Measurements from ENCODE around the gene RTL10. TPM values are rescaled to one million over a fixed set of nuclear protein-coding genes. Genes with fewer than 3 reads are reported as not detected.
A peak's percentile ranks its signal among the peaks of the same experiment; 100 is the strongest.

The RTL10 gene
- total and polyA plus RNA-seq, 2 of the 13 experiments (the other 11 are each of a cell fraction or from before 2014, with no cell fraction given): 14.1 to 15.8 TPM

DNA sequence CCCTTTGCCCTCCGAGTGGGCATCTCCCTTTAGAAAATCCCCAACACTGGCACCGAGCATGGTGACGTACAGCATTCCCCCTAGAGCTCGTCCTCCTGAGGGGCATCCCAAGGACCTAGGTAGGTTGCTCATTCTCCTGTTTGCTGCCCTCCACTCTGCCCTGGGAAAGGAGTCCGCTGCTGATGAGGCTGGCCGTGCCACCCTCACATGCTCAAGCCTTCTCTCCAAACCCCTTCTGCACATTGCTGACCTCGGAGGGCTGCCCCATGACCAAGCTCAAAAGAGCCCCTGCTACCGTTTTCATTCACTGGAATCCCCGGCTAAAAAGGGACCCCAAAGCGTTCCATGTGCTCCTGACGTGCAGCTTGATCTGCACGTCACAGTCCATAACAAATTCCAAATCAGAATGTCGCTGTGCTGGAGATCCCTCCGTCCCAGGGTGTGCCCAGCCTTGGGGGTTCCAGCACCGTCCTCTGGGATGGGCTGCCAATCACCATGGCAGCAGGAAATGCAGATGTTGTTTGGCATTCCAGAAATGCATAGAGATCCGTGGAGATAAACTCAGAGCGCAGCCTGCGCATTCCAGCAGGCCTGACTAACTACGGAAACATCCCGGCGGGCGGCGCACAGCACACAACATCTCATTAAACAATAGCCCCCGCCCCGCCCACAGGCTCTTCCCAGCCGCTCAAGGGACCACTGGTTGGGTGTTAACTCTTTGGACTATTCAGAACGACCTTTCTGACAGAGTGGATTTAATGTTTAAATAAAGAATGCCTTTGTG lies 26.3 kb upstream of the RTL10 start (continued):
- TF ChIP-seq AHR (CRISPR knock-in tag; IDR thresholded peaks at IDR 0.05) (no peak), KLF16 (CRISPR knock-in tag; IDR thresholded peaks at IDR 0.05) (peak in 1 of 2 experiments; percentile 58; a peak in 1 of 4 replicates), ZNF775 (CRISPR knock-in tag; IDR thresholded peaks at IDR 0.05; ENCODE audit: borderline replicate concordance) (no peak), RFX1 (IDR thresholded peaks at IDR 0.05) (peak; percentile 89), ZNF160 (CRISPR knock-in tag; IDR thresholded peaks at IDR 0.05) (no peak), ZBTB3 (CRISPR knock-in tag; IDR thresholded peaks at IDR 0.05; ENCODE audit: borderline replicate concordance, low read depth) (no peak), MYNN (CRISPR knock-in tag; IDR thresholded peaks at IDR 0.05; ENCODE audit: low read depth) (no peak), JUNB (CRISPR knock-in tag; IDR thresholded peaks at IDR 0.05; ENCODE audit: borderline replicate concordance) (peak; percentile 93; the same call in 1 of the 2 replicates), FOSL1 (CRISPR knock-in tag; IDR thresholded peaks at IDR 0.05; ENCODE audit: borderline replicate concordance) (peak; percentile 96)
- TF ChIP-seq, protein P1, sequence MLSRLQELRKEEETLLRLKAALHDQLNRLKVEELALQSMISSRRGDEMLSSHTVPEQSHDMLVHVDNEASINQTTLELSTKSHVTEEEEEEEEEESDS (CRISPR knock-in tag; IDR thresholded peaks at IDR 0.05; ENCODE audit: borderline replicate concordance): no peak
- TF ChIP-seq, protein P2, sequence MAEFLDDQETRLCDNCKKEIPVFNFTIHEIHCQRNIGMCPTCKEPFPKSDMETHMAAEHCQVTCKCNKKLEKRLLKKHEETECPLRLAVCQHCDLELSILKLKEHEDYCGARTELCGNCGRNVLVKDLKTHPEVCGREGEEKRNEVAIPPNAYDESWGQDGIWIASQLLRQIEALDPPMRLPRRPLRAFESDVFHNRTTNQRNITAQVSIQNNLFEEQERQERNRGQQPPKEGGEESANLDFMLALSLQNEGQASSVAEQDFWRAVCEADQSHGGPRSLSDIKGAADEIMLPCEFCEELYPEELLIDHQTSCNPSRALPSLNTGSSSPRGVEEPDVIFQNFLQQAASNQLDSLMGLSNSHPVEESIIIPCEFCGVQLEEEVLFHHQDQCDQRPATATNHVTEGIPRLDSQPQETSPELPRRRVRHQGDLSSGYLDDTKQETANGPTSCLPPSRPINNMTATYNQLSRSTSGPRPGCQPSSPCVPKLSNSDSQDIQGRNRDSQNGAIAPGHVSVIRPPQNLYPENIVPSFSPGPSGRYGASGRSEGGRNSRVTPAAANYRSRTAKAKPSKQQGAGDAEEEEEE (CRISPR knock-in tag; IDR thresholded peaks at IDR 0.05; ENCODE audit: borderline replicate concordance): no peak
- TF ChIP-seq, protein P3, sequence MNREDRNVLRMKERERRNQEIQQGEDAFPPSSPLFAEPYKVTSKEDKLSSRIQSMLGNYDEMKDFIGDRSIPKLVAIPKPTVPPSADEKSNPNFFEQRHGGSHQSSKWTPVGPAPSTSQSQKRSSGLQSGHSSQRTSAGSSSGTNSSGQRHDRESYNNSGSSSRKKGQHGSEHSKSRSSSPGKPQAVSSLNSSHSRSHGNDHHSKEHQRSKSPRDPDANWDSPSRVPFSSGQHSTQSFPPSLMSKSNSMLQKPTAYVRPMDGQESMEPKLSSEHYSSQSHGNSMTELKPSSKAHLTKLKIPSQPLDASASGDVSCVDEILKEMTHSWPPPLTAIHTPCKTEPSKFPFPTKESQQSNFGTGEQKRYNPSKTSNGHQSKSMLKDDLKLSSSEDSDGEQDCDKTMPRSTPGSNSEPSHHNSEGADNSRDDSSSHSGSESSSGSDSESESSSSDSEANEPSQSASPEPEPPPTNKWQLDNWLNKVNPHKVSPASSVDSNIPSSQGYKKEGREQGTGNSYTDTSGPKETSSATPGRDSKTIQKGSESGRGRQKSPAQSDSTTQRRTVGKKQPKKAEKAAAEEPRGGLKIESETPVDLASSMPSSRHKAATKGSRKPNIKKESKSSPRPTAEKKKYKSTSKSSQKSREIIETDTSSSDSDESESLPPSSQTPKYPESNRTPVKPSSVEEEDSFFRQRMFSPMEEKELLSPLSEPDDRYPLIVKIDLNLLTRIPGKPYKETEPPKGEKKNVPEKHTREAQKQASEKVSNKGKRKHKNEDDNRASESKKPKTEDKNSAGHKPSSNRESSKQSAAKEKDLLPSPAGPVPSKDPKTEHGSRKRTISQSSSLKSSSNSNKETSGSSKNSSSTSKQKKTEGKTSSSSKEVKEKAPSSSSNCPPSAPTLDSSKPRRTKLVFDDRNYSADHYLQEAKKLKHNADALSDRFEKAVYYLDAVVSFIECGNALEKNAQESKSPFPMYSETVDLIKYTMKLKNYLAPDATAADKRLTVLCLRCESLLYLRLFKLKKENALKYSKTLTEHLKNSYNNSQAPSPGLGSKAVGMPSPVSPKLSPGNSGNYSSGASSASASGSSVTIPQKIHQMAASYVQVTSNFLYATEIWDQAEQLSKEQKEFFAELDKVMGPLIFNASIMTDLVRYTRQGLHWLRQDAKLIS (CRISPR knock-in tag; IDR thresholded peaks at IDR 0.05): no peak
- TF ChIP-seq, protein P4, sequence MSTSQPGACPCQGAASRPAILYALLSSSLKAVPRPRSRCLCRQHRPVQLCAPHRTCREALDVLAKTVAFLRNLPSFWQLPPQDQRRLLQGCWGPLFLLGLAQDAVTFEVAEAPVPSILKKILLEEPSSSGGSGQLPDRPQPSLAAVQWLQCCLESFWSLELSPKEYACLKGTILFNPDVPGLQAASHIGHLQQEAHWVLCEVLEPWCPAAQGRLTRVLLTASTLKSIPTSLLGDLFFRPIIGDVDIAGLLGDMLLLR (CRISPR knock-in tag; IDR thresholded peaks at IDR 0.05): no peak
- TF ChIP-seq, protein P5, sequence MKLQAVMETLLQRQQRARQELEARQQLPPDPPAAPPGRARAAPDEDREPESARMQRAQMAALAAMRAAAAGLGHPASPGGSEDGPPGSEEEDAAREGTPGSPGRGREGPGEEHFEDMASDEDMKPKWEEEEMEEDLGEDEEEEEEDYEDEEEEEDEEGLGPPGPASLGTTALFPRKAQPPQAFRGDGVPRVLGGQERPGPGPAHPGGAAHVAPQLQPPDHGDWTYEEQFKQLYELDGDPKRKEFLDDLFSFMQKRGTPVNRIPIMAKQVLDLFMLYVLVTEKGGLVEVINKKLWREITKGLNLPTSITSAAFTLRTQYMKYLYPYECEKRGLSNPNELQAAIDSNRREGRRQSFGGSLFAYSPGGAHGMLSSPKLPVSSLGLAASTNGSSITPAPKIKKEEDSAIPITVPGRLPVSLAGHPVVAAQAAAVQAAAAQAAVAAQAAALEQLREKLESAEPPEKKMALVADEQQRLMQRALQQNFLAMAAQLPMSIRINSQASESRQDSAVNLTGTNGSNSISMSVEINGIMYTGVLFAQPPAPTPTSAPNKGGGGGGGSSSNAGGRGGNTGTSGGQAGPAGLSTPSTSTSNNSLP (IDR thresholded peaks at IDR 0.05; ENCODE audit: low read depth, low read length): 0 out of 2 replicates have a peak, but pooled peaks have one; percentile 49
- TF ChIP-seq, protein P6, sequence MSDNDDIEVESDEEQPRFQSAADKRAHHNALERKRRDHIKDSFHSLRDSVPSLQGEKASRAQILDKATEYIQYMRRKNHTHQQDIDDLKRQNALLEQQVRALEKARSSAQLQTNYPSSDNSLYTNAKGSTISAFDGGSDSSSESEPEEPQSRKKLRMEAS (IDR thresholded peaks at IDR 0.05): peak; percentile 46; the same call in 1 of the 2 replicates

Measured in HepG2 (cell line).